HCT116 (cell line): ENCODE measurements around the gene ZNF93. TPM values are rescaled to one million over a fixed set of nuclear protein-coding genes. Genes with fewer than 3 reads are reported as not detected.
"Not testable (repeated sequence)": the region's sequence is repeated elsewhere in the genome, so short reads cannot be mapped to it uniquely, and the experiment has no call there.

Source experiments
- ATAC-seq: fragments of 200-7000 bp; cut with Tn5 transposase; 2 replicates; pipeline ENCODE4 v1.9.1; 2020; ENCODE audit warnings: mild to moderate bottlenecking, moderate library complexity
- BruUV-seq: library from RNA; stranded (reverse); fragments of 400-500 nt; replicated peaks from 2 replicates; lab custom pipeline; 2021; lab: Mats Ljungman, UMichigan
- CTCF ChIA-PET: fragments of 300-600 bp; sonication (Branson Sonifier 250); formaldehyde crosslinking; loops from one replicate; lab custom pipeline; 2021; ENCODE audit warnings: antibody characterized with exemption; lab: Charles Lee
- POLR2A ChIA-PET: fragments of 300-600, 350-600 bp; sonication (Branson Sonifier 250); formaldehyde crosslinking; loops from one replicate; lab custom pipeline; 2021; ENCODE audit warnings: antibody characterized with exemption; lab: Charles Lee
- RAD21 ChIA-PET, 2 experiments: fragments of 300-600 bp; sonication (Branson Sonifier 250); formaldehyde crosslinking; loops; one replicate each; lab custom pipeline; 2023; ENCODE audit warnings: low total read pairs in 2 of 2; ENCODE audit not compliant: uncharacterized antibody in 2 of 2, unreplicated experiment in 2 of 2, low non-redundant PET in 1 of 2; lab: Charles Lee
- DNase-seq: peaks from one replicate; pipeline ENCODE4 v3.0.0-alpha.2; 2010; ENCODE audit warnings: low read depth, low spot score
- H2AFZ ChIP-seq: fragments of 200-600 bp; shearing (Covaris generic), sonication (generic); 2 replicates; pipeline ENCODE4 v1.6.1; 2017; ENCODE audit warnings: low read depth, mixed run types, mixed read lengths, antibody characterized with exemption, low read length; ENCODE audit not compliant: poor library complexity, severe bottlenecking
- H3K27ac ChIP-seq: 2 replicates; pipeline ENCODE4 v1.5.1; 2012; ENCODE audit warnings: low read depth, low read length
- H3K27me3 ChIP-seq: fragments of 200-600 bp; sonication (generic); 2 replicates; pipeline ENCODE4 v1.6.1; 2016; ENCODE audit warnings: mixed run types, low read length, mixed read lengths; ENCODE audit not compliant: insufficient read depth
- H3K36me3 ChIP-seq, 2 experiments: fragments of 200-500 bp in 1 of 2; fragments of 200-600 bp in 1 of 2; sonication (Bioruptor generic) in 1 of 2; sonication (generic) in 1 of 2; 2 replicates each; pipeline versions ENCODE4 v1.5.1 to v1.6.1; 2014 to 2016; ENCODE audit warnings: low read length in 2 of 2, inconsistent platforms in 1 of 2, mixed read lengths in 1 of 2, mixed run types in 1 of 2; ENCODE audit not compliant: insufficient read depth in 2 of 2, control insufficient read depth in 1 of 2
- H3K4me1 ChIP-seq, 2 experiments: fragments of 200-600 bp in 1 of 2; sonication (generic) in 1 of 2; 2 replicates each; pipeline versions ENCODE4 v1.5.1 to v1.6.1; 2012 to 2017; ENCODE audit warnings: low read length in 2 of 2, inconsistent platforms in 1 of 2, mild to moderate bottlenecking in 1 of 2, mixed read lengths in 1 of 2, mixed run types in 1 of 2, moderate library complexity in 1 of 2; ENCODE audit not compliant: insufficient read depth in 2 of 2, control insufficient read depth in 1 of 2
- H3K4me2 ChIP-seq: fragments of 200-600 bp; sonication (generic); 2 replicates; pipeline ENCODE4 v1.6.1; 2017; ENCODE audit warnings: mixed run types, low read length, mixed read lengths
- H3K4me3 ChIP-seq, 2 experiments: fragments of 200-600 bp in 1 of 2; sonication (generic) in 1 of 2; replicated peaks in 1 of 2; 2 replicates each; pipeline ENCODE4 v1.5.1; 2011 to 2016; ENCODE audit warnings: low read length in 2 of 2, control low read depth in 1 of 2, low read depth in 1 of 2, mild to moderate bottlenecking in 1 of 2, mixed read lengths in 1 of 2, mixed run types in 1 of 2
- H3K79me2 ChIP-seq: fragments of 200-600 bp; sonication (generic); 2 replicates; pipeline ENCODE4 v1.6.1; 2017; ENCODE audit warnings: mild to moderate bottlenecking, mixed run types, low read length, moderate library complexity, mixed read lengths; ENCODE audit not compliant: insufficient read depth
- H3K9ac ChIP-seq: fragments of 200-600 bp; sonication (generic); 2 replicates; pipeline ENCODE4 v1.6.1; 2016; ENCODE audit warnings: low read length, mixed read lengths
- H3K9me2 ChIP-seq: fragments of 200-600 bp; sonication (generic), shearing (Covaris generic); 2 replicates; pipeline ENCODE4 v1.6.1; 2017; ENCODE audit warnings: mixed run types, mild to moderate bottlenecking, moderate library complexity; ENCODE audit not compliant: insufficient read depth
- H3K9me3 ChIP-seq, 2 experiments: fragments of 200-500 bp in 1 of 2; fragments of 200-600 bp in 1 of 2; sonication (Bioruptor generic) in 1 of 2; sonication (generic) in 1 of 2; 2 replicates each; pipeline ENCODE4 v1.6.1; 2014 to 2017; ENCODE audit warnings: low read length in 2 of 2, mixed read lengths in 2 of 2, inconsistent platforms in 1 of 2, low read depth in 1 of 2, mild to moderate bottlenecking in 1 of 2, mixed run types in 1 of 2, moderate library complexity in 1 of 2; ENCODE audit not compliant: control insufficient read depth in 1 of 2, insufficient read depth in 1 of 2
- H4K20me1 ChIP-seq: fragments of 200-600 bp; sonication (generic), shearing (Covaris generic); 2 replicates; pipeline ENCODE4 v1.6.1; 2017; ENCODE audit warnings: mixed run types, mild to moderate bottlenecking, moderate library complexity; ENCODE audit not compliant: insufficient read depth
- CBX3 ChIP-seq: IDR thresholded peaks from 2 replicates; pipeline ENCODE4 v1.6.1; 2012; ENCODE audit warnings: low read depth
- CEBPB ChIP-seq: IDR thresholded peaks from 2 replicates; pipeline ENCODE4 v1.6.1; 2012; ENCODE audit warnings: low read depth
- ELF1 ChIP-seq: IDR thresholded peaks from 2 replicates; pipeline ENCODE4 v1.6.1; 2012; ENCODE audit warnings: low read depth, borderline replicate concordance
- EZH2phosphoT487 ChIP-seq: fragments of 200-600 bp; IDR thresholded peaks from 2 replicates; pipeline ENCODE4 v1.6.1; 2018; ENCODE audit warnings: antibody characterized with exemption, borderline replicate concordance
- FOSL1 ChIP-seq: IDR thresholded peaks from 2 replicates; pipeline ENCODE4 v1.6.1; 2012; ENCODE audit warnings: low read depth
- JUND ChIP-seq: IDR thresholded peaks from 2 replicates; pipeline ENCODE4 v1.6.1; 2012
- POLR2AphosphoS5 ChIP-seq: IDR thresholded peaks from 2 replicates; pipeline ENCODE4 v1.6.1; 2011; ENCODE audit warnings: mild to moderate bottlenecking, low read depth, low read length, moderate library complexity
- SIN3A ChIP-seq: IDR thresholded peaks from 2 replicates; pipeline ENCODE4 v1.6.1; 2012; ENCODE audit warnings: low read depth
- SRF ChIP-seq: IDR thresholded peaks from 2 replicates; pipeline ENCODE4 v1.6.1; 2012; ENCODE audit warnings: low read depth
- TCF7L2 ChIP-seq: IDR thresholded peaks from 2 replicates; pipeline ENCODE4 v1.7.0; 2011; ENCODE audit warnings: borderline replicate concordance, inconsistent platforms; ENCODE audit not compliant: insufficient read depth, insufficient read length; ENCODE audit errors: extremely low read depth
- YY1 ChIP-seq: IDR thresholded peaks from 2 replicates; pipeline ENCODE4 v1.6.1; 2011; ENCODE audit warnings: low read length, low read depth, moderate library complexity, mild to moderate bottlenecking; ENCODE audit not compliant: insufficient replicate concordance; ENCODE audit errors: extremely low read depth
- ZBTB33 ChIP-seq: IDR thresholded peaks from 2 replicates; pipeline ENCODE4 v1.6.1; 2011; ENCODE audit warnings: mild to moderate bottlenecking, low read length, moderate library complexity; ENCODE audit not compliant: insufficient replicate concordance; ENCODE audit errors: extremely low read depth
- ZFX ChIP-seq: fragments of 450-650 bp; IDR thresholded peaks from 2 replicates; pipeline ENCODE4 v1.6.1; 2017
- intact Hi-C: fragments of 100-400 bp; cut with micrococcal nuclease; formaldehyde crosslinking; loops from 2 replicates; pipeline ENCODE4 v1.10.0; 2022
- total RNA-seq: library from RNA; stranded (reverse); gene quantifications from one replicate; pipeline ENCODE4 v1.2.1, GENCODE V29; 2021; ENCODE audit not compliant: unreplicated experiment
- TF ChIP-seq, protein P1 (sequence below): IDR thresholded peaks from 2 replicates; pipeline ENCODE4 v1.6.1; 2012
- TF ChIP-seq, protein P2 (sequence below): IDR thresholded peaks from 2 replicates; pipeline ENCODE4 v1.6.1; 2012

Gene ZNF93
- total RNA-seq, 1 experiment from 2014 or later = not detected

- Histone ChIP-seq H3K4me1 (no peaks in the 10 kb centered on the region), H3K27ac (no peak overlapping the region), H3K36me3 (no peaks in the 10 kb centered on the region), H3K79me2 (no peaks in the 10 kb centered on the region), H2AFZ (no peak overlapping the region), H3K9me2 (no peaks in the 10 kb centered on the region), H3K4me3 (no peak overlapping the region), H3K4me2 (no peak overlapping the region), H3K9me3 (peaks cover 4% of the 10 kb centered on the region in 2 experiments; a peak in 2 of 4 replicates), H3K9ac (no peak overlapping the region), H4K20me1 (no peaks in the 10 kb centered on the region), H3K27me3 (no peaks in the 10 kb centered on the region)
- ATAC-seq (no peak), DNase-seq (no peak)
- BruUV-seq = no TSS peak
- RAD21 ChIA-PET = no interaction called here
- intact Hi-C loops = no loop called here
- no peak for TF ChIP-seq ZBTB33
- no peak for TF ChIP-seq ZFX
- TF ChIP-seq ELF1 = no peak
- TF ChIP-seq JUND = no peak
- TF ChIP-seq, protein P1, sequence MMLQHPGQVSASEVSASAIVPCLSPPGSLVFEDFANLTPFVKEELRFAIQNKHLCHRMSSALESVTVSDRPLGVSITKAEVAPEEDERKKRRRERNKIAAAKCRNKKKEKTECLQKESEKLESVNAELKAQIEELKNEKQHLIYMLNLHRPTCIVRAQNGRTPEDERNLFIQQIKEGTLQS = no peak
- no peak for TF ChIP-seq CBX3
- TF ChIP-seq EZH2phosphoT487 = no peak
- TF ChIP-seq SRF = no peak
- TF ChIP-seq CEBPB = no peak
- no peak for TF ChIP-seq TCF7L2
- no peak for TF ChIP-seq YY1
- TF ChIP-seq POLR2AphosphoS5 = no peak
- no peak for TF ChIP-seq SIN3A
- TF ChIP-seq, protein P2, sequence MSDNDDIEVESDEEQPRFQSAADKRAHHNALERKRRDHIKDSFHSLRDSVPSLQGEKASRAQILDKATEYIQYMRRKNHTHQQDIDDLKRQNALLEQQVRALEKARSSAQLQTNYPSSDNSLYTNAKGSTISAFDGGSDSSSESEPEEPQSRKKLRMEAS = no peak
- no peak for TF ChIP-seq FOSL1
- POLR2A ChIA-PET = no interaction called here
- CTCF ChIA-PET = no interaction called here
Measured at GRCh38 chr19:19964416-19964815, 63.7 kb downstream of the ZNF93 start.

GRCh38 chr19:19966126-19966525 is 65.4 kb downstream of the ZNF93 start:
- BruUV-seq, ATAC-seq, H4K20me1 ChIP-seq, POLR2A ChIA-PET, H3K4me2 ChIP-seq, H3K9me2 ChIP-seq, CTCF ChIA-PET, H3K4me3 ChIP-seq, H3K27me3 ChIP-seq, H3K4me1 ChIP-seq, H3K9me3 ChIP-seq, RAD21 ChIA-PET, H3K79me2 ChIP-seq, H2AFZ ChIP-seq, H3K27ac ChIP-seq, H3K9ac ChIP-seq, intact Hi-C loops, DNase-seq, H3K36me3 ChIP-seq: not testable (repeated sequence)
